Right lobe of liver (tissue), 6 donors: Measurements from ENCODE around the gene DIRAS3. TPM values are rescaled to one million over a fixed set of nuclear protein-coding genes. Genes with fewer than 3 reads are reported as not detected.
"Not testable (repeated sequence)": the region's sequence is repeated elsewhere in the genome, so short reads cannot be mapped to it uniquely, and the experiment has no call there.

Experiments used
- ATAC-seq, 4 donors: fragments of 200-7000 bp; cut with Tn5 transposase; one replicate each; pipeline ENCODE4 v1.9.1; 2020; ENCODE audit warnings: mild to moderate bottlenecking in 4 of 4, moderate library complexity in 4 of 4
- DNase-seq, 3 donors: peaks; one replicate each; pipeline ENCODE4 v3.0.0-alpha.2; 2020
- H3K27ac ChIP-seq, 3 donors: fragments of 200-600 bp; one replicate each; pipeline ENCODE4 v1.8.0; 2022
- H3K27me3 ChIP-seq, 2 donors: fragments of 200-600 bp; one replicate each; pipeline ENCODE4 v1.8.0; 2022
- H3K36me3 ChIP-seq, 4 donors: fragments of 200-600 bp; sonication (generic) in 1 of 4; one replicate each; pipeline versions ENCODE4 v1.5.1 to v1.8.0; 2017 to 2022; ENCODE audit warnings: control low read depth in 1 of 4
- H3K4me1 ChIP-seq, 4 donors: fragments of 200-600 bp; sonication (generic) in 1 of 4; one replicate each; pipeline versions ENCODE4 v1.5.1 to v1.8.0; 2017 to 2022; ENCODE audit warnings: control low read depth in 1 of 4
- H3K4me3 ChIP-seq, 3 donors: fragments of 200-600 bp; one replicate each; pipeline ENCODE4 v1.8.0; 2022
- H3K9me3 ChIP-seq, 4 donors: fragments of 200-600 bp; sonication (generic) in 1 of 4; one replicate each; pipeline versions ENCODE4 v1.5.1 to v1.8.0; 2017 to 2022; ENCODE audit warnings: control low read depth in 1 of 4
- CTCF ChIP-seq, 4 donors: fragments of 200-600 bp in 3 of 4; fragments of 450-650 bp in 1 of 4; IDR thresholded peaks; one replicate each; pipeline versions ENCODE4 v1.5.1 to v1.8.0; 2016 to 2022; ENCODE audit warnings: antibody characterized with exemption in 4 of 4, mild to moderate bottlenecking in 2 of 4
- POLR2A ChIP-seq: fragments of 450-650 bp; IDR thresholded peaks from one replicate; pipeline ENCODE4 v1.6.1; 2017; ENCODE audit warnings: antibody characterized with exemption, mild to moderate bottlenecking
- whole genome bisulfite sequencing: methylation state at CpG from one replicate; pipeline ENCODE4 v1.1.6; 2018; ENCODE audit warnings: low coverage, low lambda C conversion rate; ENCODE audit not compliant: insufficient coverage; ENCODE audit errors: missing lambda C conversion rate; 5-methylcytosine and 5-hydroxymethylcytosine counted together
- intact Hi-C, 2 donors: fragments of 100-400 bp; cut with DNase I; formaldehyde crosslinking; loops; one replicate each; pipeline versions ENCODE4 v1.11.2 to v1.14.1; 2022
- total RNA-seq, 6 experiments: library from RNA; depleted of rRNA in 2 of 6; stranded (reverse); fragments of >200 nt in 2 of 6; fragmentation: NEBNext Ultra II Directional in 3 of 6; extraction: Animal tissue kit (Norgen Biotek cat#: 25700) in 3 of 6; gene quantifications; one replicate each; pipeline versions ENCODE4 v1.1.0 to v1.2.4, GENCODE V29; 2016 to 2023
- donor health status: DM: no; HTN: yes; CAD: no.
- donor health status: DM: no; HTN: no; CAD: no.
- donor health status: DM: no; HTN: no; CAD: no.
- donor health status: DM: no; HTN: yes; CAD: no.
- donor health status: DM: no; HTN: yes; CAD: no.

Gene DIRAS3
- total RNA-seq, 6 experiments from 2014 or later: 0.62 to 6.4 (median 1.9) TPM

- H3K9me3 ChIP-seq: no peaks in the 10 kb centered on the region
- no peaks in the 10 kb centered on the region for H3K36me3 ChIP-seq
- no peak for DNase-seq
- no peak for TF ChIP-seq CTCF (IDR thresholded peaks at IDR 0.05)
- no peak for TF ChIP-seq POLR2A
- no peak overlapping the region for H3K27ac ChIP-seq
- intact Hi-C loops: no loop called here
- no peak for ATAC-seq
- H3K27me3 ChIP-seq: no peaks in the 10 kb centered on the region
- H3K4me3 ChIP-seq: no peak overlapping the region
- no peaks in the 10 kb centered on the region for H3K4me1 ChIP-seq
Observed at GRCh38 chr1:68081775-68082283, 31.4 kb upstream of the DIRAS3 start.

GRCh38 chr1:68078647-68079046, 28.2 kb upstream of the DIRAS3 start:
- DNase-seq (no peak), ATAC-seq (no peak)
- TF ChIP-seq POLR2A (no peak), CTCF (IDR thresholded peaks at IDR 0.05) (no peak)
- WGBS: 50% methylated on average over 1 of the region's 2 CpGs
- Histone ChIP-seq H3K4me1 (no peaks in the 10 kb centered on the region), H3K36me3 (no peaks in the 10 kb centered on the region), H3K27ac (no peak overlapping the region), H3K9me3 (no peaks in the 10 kb centered on the region), H3K27me3 (no peaks in the 10 kb centered on the region), H3K4me3 (no peak overlapping the region)
- intact Hi-C loops: no loop called here

- ATAC-seq (no peak), DNase-seq (no peak)
- intact Hi-C loops: no loop called here
- TF ChIP-seq CTCF (IDR thresholded peaks at IDR 0.05) (no peak), POLR2A (no peak)
- H3K4me3 ChIP-seq: no peak overlapping the region
- no peaks in the 10 kb centered on the region for H3K27me3 ChIP-seq
- no peaks in the 10 kb centered on the region for H3K9me3 ChIP-seq
- H3K36me3 ChIP-seq: no peaks in the 10 kb centered on the region
- H3K4me1 ChIP-seq: no peaks in the 10 kb centered on the region
- no peak overlapping the region for H3K27ac ChIP-seq
Observed at GRCh38 chr1:68074472-68074871, 24.0 kb upstream of the DIRAS3 start.

GRCh38 chr1:68065766-68066165, 15.3 kb upstream of the DIRAS3 start:
- no peak overlapping the region for H3K27ac ChIP-seq
- ATAC-seq: no peak
- DNase-seq: no peak
- no peak overlapping the region for H3K4me3 ChIP-seq
- H3K9me3 ChIP-seq: no peaks in the 10 kb centered on the region
- 67% methylated on average over 1 of the region's 1 CpG for WGBS
- no peaks in the 10 kb centered on the region for H3K36me3 ChIP-seq
- TF ChIP-seq POLR2A: no peak
- TF ChIP-seq CTCF (IDR thresholded peaks at IDR 0.05): no peak
- no peaks in the 10 kb centered on the region for H3K27me3 ChIP-seq
- intact Hi-C loops: no loop called here
- H3K4me1 ChIP-seq: no peaks in the 10 kb centered on the region

GRCh38 chr1:68058053-68058452, 7.6 kb upstream of the DIRAS3 start:
- H3K4me3 ChIP-seq, H3K4me1 ChIP-seq, DNase-seq, ATAC-seq, H3K27me3 ChIP-seq, H3K9me3 ChIP-seq, intact Hi-C loops, H3K36me3 ChIP-seq, H3K27ac ChIP-seq: not testable (repeated sequence)
- WGBS: no CpG with 5 or more reads among the region's 6 CpGs
